DND-41 (cell line): Measurements from ENCODE around the gene KIF22.

Experiments used
- ATAC-seq: fragments of 200-7000 bp; cut with Tn5 transposase; 3 replicates; pipeline ENCODE4 v1.9.1; 2021; ENCODE audit warnings: low read depth; ENCODE audit not compliant: insufficient read depth
- DNase-seq: peaks from one replicate; pipeline ENCODE4 v3.0.0-alpha.2; 2020
- H2AFZ ChIP-seq: 2 replicates; pipeline ENCODE4 v1.6.0; 2012; ENCODE audit warnings: low read depth, low read length
- H3K27ac ChIP-seq: 2 replicates; pipeline ENCODE4 v1.5.1; 2012; ENCODE audit warnings: low read length, inconsistent platforms
- H3K27me3 ChIP-seq: fragments of 200-600 bp; sonication (generic); 2 replicates; pipeline ENCODE4 v1.6.0; 2012; ENCODE audit warnings: low read length, mild to moderate bottlenecking, inconsistent platforms; ENCODE audit not compliant: insufficient read depth, poor library complexity
- H3K36me3 ChIP-seq: 2 replicates; pipeline ENCODE4 v1.5.1; 2012; ENCODE audit warnings: low read length, inconsistent platforms; ENCODE audit not compliant: insufficient read depth
- H3K4me1 ChIP-seq: 2 replicates; pipeline ENCODE4 v1.5.1; 2012; ENCODE audit warnings: mild to moderate bottlenecking, low read length; ENCODE audit not compliant: insufficient read depth
- H3K4me2 ChIP-seq: 2 replicates; pipeline ENCODE4 v1.6.0; 2012; ENCODE audit warnings: mild to moderate bottlenecking, moderate library complexity, low read length, inconsistent platforms; ENCODE audit not compliant: insufficient read depth
- H3K4me3 ChIP-seq, 2 experiments: fragments of 200-600 bp in 1 of 2; shearing (Covaris generic) in 1 of 2; 2 replicates each; pipeline ENCODE4 v1.5.1; 2012 to 2016; ENCODE audit warnings: inconsistent platforms in 2 of 2, low read length in 2 of 2, mild to moderate bottlenecking in 2 of 2, low read depth in 1 of 2, moderate library complexity in 1 of 2
- H3K79me2 ChIP-seq: 2 replicates; pipeline ENCODE4 v1.6.0; 2012; ENCODE audit warnings: low read length, inconsistent platforms; ENCODE audit not compliant: insufficient read depth
- H3K9ac ChIP-seq: 2 replicates; pipeline ENCODE4 v1.6.0; 2012; ENCODE audit warnings: low read depth, mild to moderate bottlenecking, inconsistent platforms, low read length, moderate library complexity
- H3K9me3 ChIP-seq: 2 replicates; pipeline ENCODE4 v1.5.1; 2012; ENCODE audit warnings: low read length, moderate library complexity, mild to moderate bottlenecking, inconsistent platforms; ENCODE audit not compliant: insufficient read depth, severe bottlenecking
- H4K20me1 ChIP-seq: 2 replicates; pipeline ENCODE4 v1.6.0; 2012; ENCODE audit warnings: low read length; ENCODE audit not compliant: insufficient read depth
- CTCF ChIP-seq: IDR thresholded peaks from 2 replicates; pipeline ENCODE4 v1.5.1; 2012; ENCODE audit warnings: borderline replicate concordance, low read length, moderate library complexity, mild to moderate bottlenecking; ENCODE audit not compliant: poor library complexity, severe bottlenecking; ENCODE audit errors: extremely low read depth
- EZH2 ChIP-seq: IDR thresholded peaks from 3 replicates; pipeline ENCODE4 v1.6.1; 2012; ENCODE audit warnings: borderline replicate concordance, low read depth, mild to moderate bottlenecking, moderate library complexity, low read length, inconsistent platforms; ENCODE audit not compliant: severe bottlenecking

The KIF22 gene

GRCh38 chr16:29842732-29843346 lies 52.3 kb downstream of the KIF22 start:
- Histone ChIP-seq H3K27me3 (no peaks in the 10 kb centered on the region), H3K4me1 (no peaks in the 10 kb centered on the region), H3K4me3 (no peak overlapping the region), H3K36me3 (no peaks in the 10 kb centered on the region), H3K79me2 (no peaks in the 10 kb centered on the region), H3K27ac (no peak overlapping the region), H3K9me3 (no peaks in the 10 kb centered on the region), H3K9ac (no peak overlapping the region), H3K4me2 (no peak overlapping the region), H2AFZ (no peak overlapping the region), H4K20me1 (no peaks in the 10 kb centered on the region)
- DNase-seq (no peak), ATAC-seq (peak; percentile 44; the same call in 2 of the 3 replicates)
- TF ChIP-seq CTCF, result peak; percentile 37
- no peak for TF ChIP-seq EZH2

- H3K36me3 ChIP-seq, result no peaks in the 10 kb centered on the region
- no peaks in the 10 kb centered on the region for H3K9me3 ChIP-seq
- ATAC-seq (no peak), DNase-seq (no peak)
- no peak overlapping the region for H2AFZ ChIP-seq
- peaks cover 2% of the 10 kb centered on the region; the same call in 1 of the 2 replicates for H3K4me1 ChIP-seq
- no peaks in the 10 kb centered on the region for H4K20me1 ChIP-seq
- no peak overlapping the region for H3K9ac ChIP-seq
- H3K27ac ChIP-seq, result no peak overlapping the region
- no peak overlapping the region for H3K4me3 ChIP-seq
- no peaks in the 10 kb centered on the region for H3K27me3 ChIP-seq
- H3K4me2 ChIP-seq, result no peak overlapping the region
- TF ChIP-seq EZH2, result no peak
- TF ChIP-seq CTCF, result no peak
- H3K79me2 ChIP-seq, result no peaks in the 10 kb centered on the region
Observed at GRCh38 chr16:29843931-29844330, 53.4 kb downstream of the KIF22 start.

- H3K9ac ChIP-seq, result no peak overlapping the region
- no peak overlapping the region for H3K4me2 ChIP-seq
- ATAC-seq (no peak), DNase-seq (no peak)
- no peaks in the 10 kb centered on the region for H3K36me3 ChIP-seq
- no peaks in the 10 kb centered on the region for H4K20me1 ChIP-seq
- H3K4me1 ChIP-seq, result peaks cover 2% of the 10 kb centered on the region; the same call in 1 of the 2 replicates
- H3K79me2 ChIP-seq, result no peaks in the 10 kb centered on the region
- TF ChIP-seq CTCF, result no peak
- TF ChIP-seq EZH2, result no peak
- no peaks in the 10 kb centered on the region for H3K27me3 ChIP-seq
- H3K9me3 ChIP-seq, result no peaks in the 10 kb centered on the region
- no peak overlapping the region for H3K4me3 ChIP-seq
- H2AFZ ChIP-seq, result no peak overlapping the region
- H3K27ac ChIP-seq, result no peak overlapping the region
Observed at GRCh38 chr16:29844575-29845331, 54.2 kb downstream of the KIF22 start.
